Measurements from ENCODE around the gene MPC2. TPM values are rescaled to one million over a fixed set of nuclear protein-coding genes. Genes with fewer than 3 reads are reported as not detected.

Gene MPC2
- total RNA-seq = 17.9 and 20.5 TPM in 2 replicates

GRCh38 chr1:167936930-167937708 is at the start of gene MPC2:
Gene MPC2 (minus strand): TSS chr1:167937072. CDS start chr1:167935841, 1,231 bp downstream.

GRCh38 chr1:167936068-167936929 is 573 bp downstream of the MPC2 start, which contains the start of gene DCAF6:
Gene DCAF6 (plus strand): TSS chr1:167936683. CDS start chr1:167936912, 229 bp downstream.

GRCh38 chr1:167913895-167914496 is 22.9 kb downstream of the MPC2 start, which contains the start of gene ADCY10:
Gene ADCY10 (minus strand): TSS chr1:167914134. CDS start chr1:167905140, 8,994 bp downstream.

Other genes with a start within 250 kb of the MPC2 start
- 91.6 and 115 TPM in 2 replicates for gene MPZL1, start 215.1 kb downstream of the MPC2 start, total RNA-seq
- gene ADCY10, start 22.9 kb downstream of the MPC2 start, total RNA-seq = under 0.01 TPM in 2 replicates
- 38.8 and 44.2 TPM in 2 replicates for gene DCAF6, start 389 bp downstream of the MPC2 start, total RNA-seq
- gene GPR161, start 199.9 kb upstream of the MPC2 start, total RNA-seq = 18.5 and 19.3 TPM in 2 replicates
- gene TIPRL, start 241.9 kb upstream of the MPC2 start, total RNA-seq = 39.0 and 44.1 TPM in 2 replicates